Ascending aorta (tissue), 2 donors: ENCODE results near the gene CHST15. TPM values are rescaled to one million over a fixed set of nuclear protein-coding genes. Genes with fewer than 3 reads are reported as not detected.
A peak's percentile ranks its signal among the peaks of the same experiment; 100 is the strongest.
"Not testable (repeated sequence)": the region's sequence is repeated elsewhere in the genome, so short reads cannot be mapped to it uniquely, and the experiment has no call there.

Source experiments
- DNase-seq, 2 donors: peaks; one replicate each; pipeline ENCODE4 v3.0.0-alpha.2; 2019; ENCODE audit warnings: low spot score in 2 of 2
- H3K27ac ChIP-seq, 2 donors: fragments of 200-600 bp; sonication (generic); one replicate each; pipeline ENCODE4 v1.5.1; 2016 to 2017; ENCODE audit warnings: mild to moderate bottlenecking in 1 of 2
- H3K27me3 ChIP-seq: fragments of 200-600 bp; sonication (generic); one replicate; pipeline ENCODE4 v1.5.1; 2017
- H3K36me3 ChIP-seq, 2 donors: fragments of 200-600 bp; sonication (generic); one replicate each; pipeline ENCODE4 v1.5.1; 2016
- H3K4me1 ChIP-seq, 2 donors: fragments of 200-600 bp; sonication (generic); one replicate each; pipeline ENCODE4 v1.5.1; 2016 to 2017; ENCODE audit warnings: mild to moderate bottlenecking in 1 of 2
- H3K4me3 ChIP-seq, 2 donors: fragments of 200-600 bp; sonication (generic); one replicate each; pipeline ENCODE4 v1.5.1; 2016 to 2017; ENCODE audit warnings: mild to moderate bottlenecking in 1 of 2
- H3K9me3 ChIP-seq, 2 donors: fragments of 200-600 bp; sonication (generic); one replicate each; pipeline ENCODE4 v1.5.1; 2016
- CTCF ChIP-seq, 3 experiments: fragments of 200-600 bp in 2 of 3; fragments of 450-650 bp in 1 of 3; sonication (generic) in 2 of 3; IDR thresholded peaks; one replicate each; pipeline ENCODE4 v1.5.1; 2016 to 2019; ENCODE audit warnings: antibody characterized with exemption in 3 of 3, mild to moderate bottlenecking in 1 of 3, moderate library complexity in 1 of 3
- intact Hi-C: fragments of 100-400 bp; cut with DNase I; formaldehyde crosslinking; loops from one replicate; pipeline ENCODE4 v1.15.1; 2023
- total RNA-seq: library from RNA; depleted of rRNA; stranded (reverse); fragments of >200 nt; gene quantifications from one replicate; pipeline ENCODE4 v1.1.0, GENCODE V29; 2016

The CHST15 gene
- total RNA-seq, 1 donor from 2014 or later, result 20.4 TPM

- H3K4me1 ChIP-seq, result peaks cover 0 to 3% of the 10 kb centered on the region in 2 donors
- no peak overlapping the region for H3K27ac ChIP-seq
- TF ChIP-seq CTCF (IDR thresholded peaks at IDR 0.05), result no peak
- intact Hi-C loops, result no loop called here
- no peaks in the 10 kb centered on the region for H3K27me3 ChIP-seq
- H3K36me3 ChIP-seq, result peaks cover 9 to 38% of the 10 kb centered on the region in 2 donors
- H3K4me3 ChIP-seq, result no peak overlapping the region
- H3K9me3 ChIP-seq, result no peaks in the 10 kb centered on the region
- no peak for DNase-seq
These were observed 56.1 kb downstream of the CHST15 start for GRCh38 chr10:124037286-124037685.

- no peak for TF ChIP-seq CTCF (IDR thresholded peaks at IDR 0.05)
- intact Hi-C loops, result no loop called here
- Histone ChIP-seq H3K4me3 (no peak overlapping the region), H3K27me3 (no peaks in the 10 kb centered on the region), H3K9me3 (no peaks in the 10 kb centered on the region), H3K27ac (no peak overlapping the region), H3K4me1 (peaks cover 0 to 3% of the 10 kb centered on the region in 2 donors), H3K36me3 (peaks cover 6 to 33% of the 10 kb centered on the region in 2 donors)
- no peak for DNase-seq
These were observed 56.7 kb downstream of the CHST15 start for GRCh38 chr10:124036746-124037145.

- Histone ChIP-seq H3K4me1 (peaks cover 0 to 3% of the 10 kb centered on the region in 2 donors), H3K27ac (no peak overlapping the region), H3K9me3 (no peaks in the 10 kb centered on the region), H3K27me3 (no peaks in the 10 kb centered on the region), H3K36me3 (peaks cover 6 to 32% of the 10 kb centered on the region in 2 donors), H3K4me3 (no peak overlapping the region)
- peak in 1 of 2 donors; percentile 28 for DNase-seq
- no peak for TF ChIP-seq CTCF (IDR thresholded peaks at IDR 0.05)
- intact Hi-C loops, result no loop called here
These were observed 57.4 kb downstream of the CHST15 start for GRCh38 chr10:124035928-124036558.

- no peak for TF ChIP-seq CTCF (IDR thresholded peaks at IDR 0.05)
- Histone ChIP-seq H3K9me3 (no peaks in the 10 kb centered on the region), H3K27ac (no peak overlapping the region), H3K36me3 (peaks cover 6 to 38% of the 10 kb centered on the region in 2 donors), H3K27me3 (no peaks in the 10 kb centered on the region), H3K4me3 (no peak overlapping the region), H3K4me1 (peaks cover 0 to 3% of the 10 kb centered on the region in 2 donors)
- DNase-seq, result no peak
- intact Hi-C loops, result no loop called here
These were observed 58.0 kb downstream of the CHST15 start for GRCh38 chr10:124035306-124035927.

- intact Hi-C loops, H3K27me3 ChIP-seq, H3K9me3 ChIP-seq, H3K4me3 ChIP-seq, H3K4me1 ChIP-seq, DNase-seq, H3K27ac ChIP-seq: not testable (repeated sequence)
- peaks cover 6 to 39% of the 10 kb centered on the region in 2 donors for H3K36me3 ChIP-seq
These were observed 58.7 kb downstream of the CHST15 start for GRCh38 chr10:124034576-124035305.

GRCh38 chr10:124033887-124034218, 59.5 kb downstream of the CHST15 start:
- H3K36me3 ChIP-seq, result peaks cover 6 to 46% of the 10 kb centered on the region in 2 donors
- no peak overlapping the region for H3K4me3 ChIP-seq
- intact Hi-C loops, result no loop called here
- TF ChIP-seq CTCF (IDR thresholded peaks at IDR 0.05), result no peak
- peaks cover 0 to 3% of the 10 kb centered on the region in 2 donors for H3K4me1 ChIP-seq
- H3K9me3 ChIP-seq, result no peaks in the 10 kb centered on the region
- H3K27ac ChIP-seq, result no peak overlapping the region
- H3K27me3 ChIP-seq, result no peaks in the 10 kb centered on the region
- no peak for DNase-seq
